ENCODE results near the gene SESTD1.
"Not testable (repeated sequence)": the region's sequence is repeated elsewhere in the genome, so short reads cannot be mapped to it uniquely, and the experiment has no call there.

SESTD1 gene

DNA sequence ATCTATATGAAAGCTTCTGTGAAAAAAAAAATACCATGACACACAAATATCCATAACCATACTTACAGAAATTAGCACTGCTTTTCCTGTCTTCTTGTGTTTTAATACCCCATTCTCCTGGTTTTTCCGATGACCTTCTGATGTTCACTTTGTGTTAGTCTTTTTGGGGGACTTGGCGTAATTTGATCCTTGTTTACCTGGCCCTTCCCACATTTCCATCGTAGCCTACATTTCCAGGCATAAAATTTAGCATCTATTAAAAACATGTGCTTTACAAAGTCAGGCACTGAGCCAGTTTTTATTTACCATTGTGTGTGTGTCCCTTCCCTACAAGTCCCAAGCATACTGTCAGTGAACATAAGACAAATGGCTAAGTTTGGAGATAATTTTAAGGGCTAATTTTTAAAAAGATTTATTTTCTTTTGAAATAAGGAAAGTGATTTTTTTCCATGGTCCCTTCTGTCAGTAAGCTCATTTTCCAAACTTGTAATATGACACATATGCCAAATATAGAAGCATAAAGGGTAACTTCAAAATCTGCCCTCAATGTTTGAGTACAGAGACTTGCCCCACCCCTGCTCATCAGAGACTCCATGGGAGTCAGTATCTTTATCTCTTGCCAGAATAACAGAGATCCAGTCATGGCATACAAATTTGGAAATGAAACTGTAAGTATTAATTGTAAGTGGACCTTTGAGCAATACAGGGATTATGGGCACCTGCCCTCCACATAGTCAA lies 27.3 kb downstream of the SESTD1 start:
- no peak for DNase-seq (ENCODE audit: low spot score)

DNA sequence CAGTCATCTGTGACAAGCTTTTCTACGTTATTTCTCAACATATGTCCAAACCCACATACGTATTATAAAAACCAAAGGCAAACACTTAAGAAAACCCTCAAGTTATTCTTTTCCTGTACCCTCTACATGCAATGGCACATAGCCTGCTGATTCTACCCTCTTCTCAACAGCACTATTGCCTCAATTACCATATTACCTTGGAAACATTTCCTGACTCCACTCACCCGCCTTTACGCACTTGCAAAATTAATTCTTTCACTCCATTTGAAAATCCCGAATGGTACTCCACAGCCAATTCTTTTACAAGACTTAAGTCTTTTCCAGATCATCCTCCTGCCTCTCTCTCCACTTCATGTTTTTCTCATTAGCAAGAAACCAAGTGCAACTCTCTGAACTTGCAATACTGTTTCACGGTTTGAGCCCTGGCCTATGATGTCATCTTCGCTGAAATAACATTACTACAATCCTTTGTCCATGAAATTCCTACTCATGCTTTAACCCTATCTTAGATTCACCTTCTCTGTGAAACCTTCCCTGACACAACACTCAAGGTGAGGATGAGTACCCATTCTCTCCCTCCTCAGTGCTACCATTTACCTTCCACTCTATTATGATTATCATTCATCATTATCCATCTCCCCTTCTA lies 29.0 kb downstream of the SESTD1 start:
- no peak for DNase-seq (ENCODE audit: low spot score)

DNA sequence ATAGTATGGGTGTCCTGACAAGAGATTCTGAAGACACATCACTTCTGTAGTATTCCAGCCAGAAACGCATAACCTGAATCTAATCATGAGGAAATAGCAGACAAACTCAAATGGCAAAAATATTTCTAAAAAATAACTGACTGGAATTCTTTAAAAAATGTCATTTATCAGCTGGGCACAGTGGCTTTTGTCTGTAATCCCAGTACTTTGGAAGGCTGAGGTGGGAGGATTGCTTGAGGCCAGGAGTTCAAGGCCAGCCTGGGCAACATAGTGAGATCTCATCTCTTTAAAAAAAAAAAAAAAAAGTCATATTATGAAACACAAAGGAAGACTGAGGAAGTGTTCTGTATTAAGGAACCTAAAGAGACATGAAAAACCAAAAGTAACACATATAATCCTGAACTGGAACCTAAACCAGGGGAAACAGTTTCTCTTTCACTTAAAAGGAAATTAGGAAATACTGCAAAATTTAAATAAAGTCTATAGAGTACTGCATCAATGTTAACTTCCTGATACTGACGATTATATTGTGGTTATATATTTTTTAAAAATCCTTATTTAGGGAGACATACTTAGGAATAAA lies 29.9 kb downstream of the SESTD1 start:
- DNase-seq (ENCODE audit: low spot score): no peak

DNA sequence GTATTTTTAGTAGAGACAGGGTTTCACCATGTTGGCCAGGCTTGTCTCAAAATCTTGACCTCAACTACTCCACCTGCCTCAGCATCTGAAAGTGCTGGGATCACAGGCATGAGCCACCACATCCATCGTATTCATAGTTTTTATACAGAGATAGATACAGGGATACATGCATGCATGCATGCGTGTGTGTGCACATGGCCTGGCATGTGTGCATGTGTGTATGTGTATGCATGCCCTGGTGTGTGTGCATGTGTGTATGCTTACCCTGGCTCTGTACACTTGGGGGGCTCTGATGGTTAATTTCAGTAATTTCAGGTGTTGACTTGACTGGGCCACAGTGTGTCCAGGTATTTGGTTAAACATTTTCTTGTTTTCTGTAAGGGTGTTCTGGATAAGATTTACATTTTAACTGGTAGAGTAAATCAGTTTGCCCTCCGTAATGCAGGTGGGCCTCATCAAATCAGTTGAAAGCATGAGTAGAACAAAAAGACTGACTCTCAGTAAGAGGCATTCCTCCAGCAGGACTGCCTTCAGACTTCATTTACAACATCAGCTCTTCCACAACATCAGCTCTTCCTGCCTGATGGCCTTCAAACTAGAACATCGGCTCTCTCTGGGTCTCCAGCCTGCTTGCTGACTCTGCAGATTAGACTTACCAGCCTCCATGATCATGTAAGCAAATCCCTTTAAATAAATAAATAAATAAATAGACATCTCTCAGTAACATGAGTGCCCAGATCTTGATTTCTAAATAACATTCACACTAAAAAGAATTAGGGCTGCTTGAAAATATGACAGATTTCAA lies 30.8 kb downstream of the SESTD1 start:
- no peak for DNase-seq (ENCODE audit: low spot score)

DNA sequence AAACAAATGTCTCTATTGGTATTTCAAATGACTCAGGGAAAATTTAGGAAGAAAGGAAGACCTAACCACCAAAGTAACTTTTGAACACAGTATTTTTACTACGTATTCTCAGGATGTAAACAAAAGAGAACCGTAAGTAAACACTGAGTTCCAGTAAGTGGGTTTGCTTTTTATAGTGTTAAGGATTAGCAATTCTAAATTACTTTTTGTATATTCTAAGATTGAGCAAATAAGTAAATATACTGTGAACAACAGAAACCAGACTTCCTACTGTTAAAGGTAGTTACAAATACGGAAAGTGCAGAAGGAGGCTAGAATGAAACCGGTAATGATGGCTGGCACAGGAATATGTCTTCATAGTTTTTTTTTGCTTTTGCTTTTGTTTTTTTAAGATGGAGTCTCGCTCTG lies 31.5 kb downstream of the SESTD1 start:
- no peak for DNase-seq (ENCODE audit: low spot score)

DNA sequence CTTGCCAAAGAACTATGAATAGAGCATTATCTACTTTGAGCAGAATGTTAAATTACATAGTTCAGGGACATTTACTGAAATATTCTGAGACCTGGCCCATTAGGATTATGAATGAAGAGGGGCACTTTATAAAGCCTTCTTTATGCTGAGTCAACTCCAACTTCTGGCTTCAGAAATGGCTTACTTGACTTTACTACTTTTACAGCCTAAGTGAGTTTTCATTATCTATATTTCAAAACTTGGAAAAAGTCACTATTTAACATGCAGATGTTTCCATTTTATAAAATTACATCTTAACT lies 37.7 kb downstream of the SESTD1 start:
- no peak for DNase-seq (ENCODE audit: low spot score)

DNA sequence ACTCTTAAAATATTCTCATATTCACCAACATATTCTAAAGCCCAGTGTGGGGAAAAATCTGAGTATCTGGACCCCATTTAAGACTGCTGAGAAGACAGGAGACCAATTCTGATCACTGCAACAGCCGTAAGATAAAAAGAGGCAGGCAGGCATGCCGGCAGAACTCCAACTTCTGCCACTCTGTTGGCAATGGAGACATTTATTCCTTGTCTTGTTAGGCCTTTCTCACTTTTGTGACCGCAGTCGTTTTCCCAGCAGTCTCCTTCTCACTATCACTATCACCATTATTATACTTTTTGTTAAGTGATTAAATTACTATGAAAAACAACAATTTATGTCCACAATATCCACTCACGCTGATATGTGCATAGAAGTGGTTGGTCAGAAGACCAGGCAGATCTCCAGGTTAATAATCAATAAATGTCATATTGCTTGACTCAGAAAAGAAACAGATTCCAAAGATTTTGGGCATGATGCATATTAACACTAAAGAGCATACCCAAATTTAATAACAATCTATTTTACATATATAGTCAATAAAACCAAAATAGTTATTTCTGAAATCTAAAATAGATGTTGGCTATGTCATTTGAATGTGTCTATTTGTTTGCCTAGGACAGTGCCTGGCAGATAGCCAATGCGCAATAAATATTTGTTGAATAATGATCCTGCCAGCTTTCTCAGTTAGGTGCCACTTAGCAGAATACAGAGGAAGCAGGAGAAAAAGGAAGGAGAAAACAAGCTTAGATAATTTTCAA lies 38.2 kb downstream of the SESTD1 start:
- peak; percentile 47 for DNase-seq (ENCODE audit: low spot score)

DNA sequence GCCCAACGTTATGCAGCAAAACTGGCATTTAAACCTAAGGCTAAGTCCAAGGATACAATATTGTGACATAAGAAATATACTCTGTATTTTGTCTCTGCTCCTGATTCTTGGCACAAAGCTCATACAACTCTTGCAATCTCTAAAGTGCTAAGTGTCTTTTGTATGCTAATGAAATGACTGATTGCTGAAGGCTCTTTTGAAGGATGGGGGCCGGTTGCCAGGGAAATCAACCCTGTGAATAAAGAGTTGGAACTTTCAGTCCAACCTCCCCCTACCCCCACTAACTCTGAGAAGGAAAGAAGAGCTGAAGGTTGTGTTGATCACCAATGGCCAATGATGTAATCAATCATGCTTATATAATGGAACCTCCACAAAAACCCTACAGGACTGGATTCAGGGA lies 40.3 kb downstream of the SESTD1 start:
- no peak for DNase-seq (ENCODE audit: low spot score)

DNA sequence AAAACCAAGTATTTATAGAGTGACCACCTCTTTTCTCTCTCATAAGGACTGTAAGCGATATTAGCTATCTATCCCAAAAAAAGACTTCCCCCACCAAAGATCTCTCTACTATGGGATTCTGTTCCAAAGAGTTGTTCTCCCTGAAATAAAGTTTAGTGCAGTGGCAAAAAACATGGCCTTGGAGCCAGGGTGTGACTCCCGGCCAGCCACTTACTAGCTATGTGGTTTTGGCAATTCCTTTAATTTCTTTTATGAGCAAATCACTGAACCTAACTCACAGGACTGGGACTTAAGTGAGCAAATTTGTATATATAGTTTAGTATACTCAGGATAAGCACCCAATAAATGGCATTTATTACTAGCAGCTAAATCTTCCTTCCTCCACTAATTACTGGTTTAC lies 42.6 kb downstream of the SESTD1 start:
- DNase-seq (ENCODE audit: low spot score): no peak

DNA sequence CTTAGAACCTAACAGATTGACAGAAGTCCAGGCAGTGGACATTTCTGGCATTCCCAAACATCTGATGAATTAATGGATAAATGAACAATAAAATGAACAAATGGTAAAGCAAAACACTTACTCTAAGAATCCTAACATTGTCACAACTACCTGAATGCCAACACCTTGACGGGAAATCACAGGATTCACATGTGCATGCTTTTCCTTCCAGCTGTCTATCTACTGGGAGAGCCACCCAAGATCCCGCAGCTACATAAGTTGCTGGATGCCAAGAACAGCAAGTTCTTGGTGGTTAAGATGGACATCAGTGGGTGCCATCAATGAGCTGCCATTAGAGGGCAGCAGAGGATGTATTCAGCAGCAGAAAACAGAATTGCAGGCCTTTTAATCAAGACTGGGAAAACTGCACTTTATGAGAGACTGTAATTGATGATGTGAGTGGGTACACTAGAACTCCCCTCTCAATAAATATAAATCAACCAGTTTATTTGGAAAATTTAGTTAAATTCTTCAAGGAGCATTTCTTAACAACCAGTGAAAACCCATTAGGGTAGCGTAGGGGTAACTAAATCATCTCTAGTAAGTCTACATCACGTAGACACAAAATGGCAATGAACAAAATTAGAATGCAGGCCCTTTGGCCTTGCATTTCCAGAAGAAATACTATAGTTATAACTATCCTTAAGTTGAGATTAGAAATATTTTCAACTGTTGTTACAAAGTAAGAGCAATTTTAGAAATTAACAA lies 45.6 kb downstream of the SESTD1 start:
- peak; percentile 67 for DNase-seq (ENCODE audit: low spot score)

DNA sequence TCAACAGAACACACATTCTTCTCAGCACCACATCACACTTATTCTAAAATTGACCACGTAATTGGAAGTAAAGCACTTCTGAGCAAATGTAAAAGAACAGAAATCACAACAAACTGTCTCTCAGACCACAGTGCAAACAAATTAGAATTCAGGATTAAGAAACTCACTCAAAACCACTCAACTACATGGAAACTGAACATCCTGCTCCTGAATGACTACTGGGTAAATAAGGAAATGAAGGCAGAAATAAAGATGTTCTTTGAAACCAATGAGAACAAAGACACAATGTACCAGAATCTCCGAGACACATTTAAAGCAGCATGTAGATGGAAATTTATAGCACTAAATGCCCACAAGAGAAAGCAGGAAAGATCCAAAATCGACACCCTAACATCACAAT lies 50.0 kb downstream of the SESTD1 start:
- DNase-seq (ENCODE audit: low spot score): not testable (repeated sequence)

DNA sequence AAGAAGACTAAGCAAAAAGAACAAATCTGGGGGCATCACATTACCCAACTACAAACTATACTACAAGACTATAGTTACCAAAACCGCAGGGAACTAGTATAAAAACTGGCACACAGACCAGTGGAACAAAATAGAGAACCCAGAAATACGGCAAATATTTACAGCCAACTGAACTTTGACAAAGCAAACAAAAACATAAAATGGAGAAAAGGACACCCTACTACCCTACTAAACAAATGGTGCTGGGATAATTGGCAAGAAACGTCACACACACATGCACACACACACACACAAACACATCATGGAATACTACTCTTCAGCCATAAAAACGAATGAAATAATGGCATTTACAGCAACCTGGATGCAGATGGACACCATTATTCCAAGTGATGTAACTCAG lies 53.3 kb downstream of the SESTD1 start:
- DNase-seq (ENCODE audit: low spot score): no peak

DNA sequence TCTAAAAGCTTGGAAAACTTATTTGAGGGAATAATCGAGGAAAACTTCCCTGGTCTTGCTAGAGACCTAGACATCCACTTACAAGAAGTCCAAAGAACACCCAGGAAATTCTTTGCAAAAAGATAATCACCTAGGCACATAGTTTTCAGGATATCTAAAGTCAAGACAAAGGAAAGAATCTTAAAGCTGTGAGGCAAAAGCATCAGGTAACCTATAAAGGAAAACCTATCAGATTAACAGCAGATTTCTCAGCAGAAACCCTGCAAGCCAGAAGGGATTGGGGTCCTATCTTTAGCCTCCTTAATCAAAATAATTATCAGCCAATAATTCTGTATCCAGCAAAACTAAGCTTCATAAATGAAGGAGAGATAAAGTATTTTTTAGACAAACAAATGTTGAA lies 56.4 kb downstream of the SESTD1 start:
- not testable (repeated sequence) for DNase-seq (ENCODE audit: low spot score)

DNA sequence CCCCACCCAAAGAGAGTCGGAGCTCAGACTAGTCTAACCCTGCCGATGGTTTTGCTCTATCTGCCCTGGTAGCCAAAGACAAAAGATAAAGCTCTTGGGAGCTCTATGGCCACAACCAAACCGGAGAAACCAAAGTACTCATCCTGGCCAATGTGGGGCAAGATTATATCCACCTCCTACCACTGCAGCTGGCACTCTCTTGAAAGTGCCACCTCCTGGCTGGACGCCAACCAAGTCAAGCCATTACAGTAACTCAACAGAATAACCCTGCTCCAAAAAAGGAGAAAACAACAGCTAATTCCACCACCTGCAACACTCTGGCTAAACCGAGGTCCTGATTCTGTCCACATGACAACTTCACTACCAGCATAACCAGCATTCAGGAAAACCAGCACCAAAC lies 57.6 kb downstream of the SESTD1 start:
- DNase-seq (ENCODE audit: low spot score): no peak

DNA sequence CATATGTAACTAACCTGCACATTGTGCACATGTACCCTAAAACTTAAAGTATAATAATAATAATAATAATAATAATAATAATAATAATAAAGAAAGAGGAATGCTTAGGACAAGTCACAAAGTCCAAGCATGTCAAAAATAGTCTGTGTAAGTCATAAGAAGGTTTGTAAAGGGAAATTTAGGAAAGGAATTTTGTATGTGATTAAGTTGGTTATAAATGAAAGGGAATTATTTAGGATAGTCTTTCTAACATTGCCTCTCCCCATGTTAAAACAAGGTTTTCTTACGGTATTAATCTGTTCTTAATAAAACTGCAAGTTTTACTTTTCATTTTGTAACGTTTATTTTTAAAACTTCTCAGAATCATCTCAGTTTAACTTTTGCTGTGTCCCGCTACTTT lies 62.8 kb downstream of the SESTD1 start:
- no peak for DNase-seq (ENCODE audit: low spot score)

DNA sequence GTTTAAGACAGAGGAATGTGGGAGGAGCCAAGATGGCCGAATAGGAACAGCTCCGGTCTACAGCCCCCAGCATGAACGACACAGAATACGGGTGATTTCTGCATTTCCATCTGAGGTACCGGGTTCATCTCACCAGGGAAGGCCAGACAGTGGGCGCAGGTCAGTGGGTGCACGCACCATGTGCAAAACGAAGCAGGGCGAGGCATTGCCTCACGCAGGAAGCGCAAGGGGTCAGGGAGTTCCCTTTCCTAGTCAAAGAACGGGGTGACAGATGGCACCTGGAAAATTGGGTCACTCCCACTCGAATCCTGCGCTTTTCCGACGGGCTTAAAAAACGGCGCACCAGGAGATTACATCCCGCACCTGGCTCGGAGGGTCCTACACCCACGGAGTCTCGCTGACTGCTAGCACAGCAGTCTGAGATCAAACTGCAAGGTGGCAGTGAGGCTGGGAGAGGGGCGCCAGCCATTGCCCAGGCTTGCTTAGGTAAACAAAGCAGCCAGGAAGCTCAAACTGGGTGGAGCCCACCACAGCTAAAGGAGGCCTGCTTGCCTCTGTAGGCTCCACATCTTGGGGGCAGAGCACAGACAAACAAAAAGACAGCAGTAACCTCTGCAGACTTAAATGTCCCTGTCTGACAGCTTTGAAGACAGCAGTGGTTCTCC lies 68.6 kb downstream of the SESTD1 start:
- DNase-seq (ENCODE audit: low spot score): not testable (repeated sequence)

DNA sequence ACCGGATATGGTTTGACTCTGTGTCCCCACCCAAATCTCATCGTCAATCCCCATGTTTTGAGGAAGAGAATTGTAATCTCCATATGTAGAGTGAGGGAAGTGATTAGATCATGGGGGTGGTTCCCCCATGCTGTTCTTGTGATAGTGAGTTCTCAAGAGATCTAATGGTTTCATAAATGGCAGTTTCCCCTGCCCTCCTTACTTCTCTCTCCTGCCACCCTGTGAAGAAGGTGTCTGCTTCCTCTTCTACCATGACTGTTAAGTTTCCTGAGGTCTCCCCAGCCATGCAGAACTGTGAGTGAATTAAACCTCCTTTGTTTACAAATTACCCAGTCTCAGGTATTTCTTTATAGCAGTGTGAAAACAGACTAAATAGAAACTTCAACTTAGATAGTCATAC lies 69.5 kb downstream of the SESTD1 start:
- DNase-seq (ENCODE audit: low spot score): no peak

DNA sequence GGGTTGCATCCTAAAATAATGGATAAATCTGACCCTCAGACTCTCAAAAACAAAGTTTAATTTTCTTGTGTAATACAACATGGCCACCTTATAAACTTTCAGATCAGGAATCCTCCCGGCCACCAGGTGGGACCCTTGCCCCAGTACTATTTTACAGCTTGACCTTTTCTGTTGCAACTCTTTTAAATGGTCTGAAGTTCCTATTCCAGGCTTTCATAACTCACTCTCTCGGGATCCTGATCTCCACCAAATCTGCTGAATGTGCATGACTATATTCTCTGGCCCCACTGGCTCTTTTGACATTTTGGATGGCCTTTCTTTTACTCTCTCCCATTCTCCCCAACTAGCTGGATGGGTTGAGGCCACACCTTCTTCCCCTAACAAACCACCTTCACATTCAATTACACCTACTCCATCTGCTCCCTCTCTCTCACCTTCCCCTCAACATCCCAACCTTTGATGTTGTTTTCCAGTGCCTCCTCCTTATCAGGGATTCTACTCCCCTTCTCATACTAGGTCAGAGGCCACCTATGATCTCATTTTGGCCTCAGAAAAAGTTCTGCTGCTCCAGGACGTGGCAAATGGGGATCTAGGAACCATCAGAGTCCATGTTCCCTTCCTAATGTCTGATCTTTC lies 70.8 kb downstream of the SESTD1 start:
- no peak for DNase-seq (ENCODE audit: low spot score)

DNA sequence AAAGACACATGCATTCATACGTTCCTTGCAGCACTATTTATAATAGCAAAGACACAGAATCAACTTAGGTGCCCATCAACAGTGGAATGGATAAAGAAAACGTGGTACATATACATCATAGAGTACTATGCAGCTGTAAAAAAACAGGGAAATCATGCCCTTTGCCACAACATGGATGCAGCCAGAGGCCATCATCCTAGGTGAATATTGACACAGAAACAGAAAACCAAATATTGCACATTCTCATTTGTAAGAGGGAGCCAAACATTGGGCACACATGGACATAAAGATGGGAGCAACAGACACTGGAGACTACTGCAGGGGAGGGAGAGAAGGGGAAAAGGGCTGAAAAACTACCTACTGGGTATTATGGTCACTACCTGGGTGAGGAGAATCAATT lies 73.5 kb downstream of the SESTD1 start:
- DNase-seq (ENCODE audit: low spot score): no peak

DNA sequence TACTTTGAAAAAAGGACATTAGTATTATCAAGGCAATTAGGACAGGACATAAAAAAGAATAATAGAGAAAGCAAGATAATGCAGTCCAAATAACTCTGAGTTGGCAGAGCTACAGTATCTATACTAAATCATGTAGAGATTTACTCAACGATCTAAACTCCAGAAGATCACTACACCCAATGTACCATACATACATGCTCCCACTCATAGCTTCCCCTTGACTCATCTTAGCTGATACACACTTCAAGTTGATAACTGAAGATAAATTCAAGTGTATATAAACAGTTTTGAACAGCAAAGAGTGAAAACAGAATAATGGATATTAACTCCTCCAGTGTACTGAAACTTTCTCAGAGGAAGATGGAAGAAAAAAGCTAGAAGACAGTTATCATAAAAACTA lies 78.5 kb downstream of the SESTD1 start:
- no peak for DNase-seq (ENCODE audit: low spot score)

All from COLO829 (cell line).